Ishikawa (cell line): ENCODE results near the gene PPP1R3D.

Source experiments
- CREB1 ChIP-seq: IDR thresholded peaks from 2 replicates; pipeline ENCODE4 v1.6.1; 2012; ENCODE audit warnings: low read depth
- EGR1 ChIP-seq: IDR thresholded peaks from 2 replicates; pipeline ENCODE4 v1.6.1; 2012
- EP300 ChIP-seq: IDR thresholded peaks from 2 replicates; pipeline ENCODE4 v1.6.1; 2012; ENCODE audit warnings: borderline replicate concordance
- YY1 ChIP-seq: IDR thresholded peaks from 2 replicates; pipeline ENCODE4 v1.6.1; 2012; ENCODE audit warnings: low read depth
- TF ChIP-seq, protein P1 (sequence below): IDR thresholded peaks from 2 replicates; pipeline ENCODE4 v1.6.1; 2012; ENCODE audit warnings: low read depth, mild to moderate bottlenecking
- TF ChIP-seq, protein P2 (sequence below): IDR thresholded peaks from 2 replicates; pipeline ENCODE4 v1.6.1; 2012

DNA sequence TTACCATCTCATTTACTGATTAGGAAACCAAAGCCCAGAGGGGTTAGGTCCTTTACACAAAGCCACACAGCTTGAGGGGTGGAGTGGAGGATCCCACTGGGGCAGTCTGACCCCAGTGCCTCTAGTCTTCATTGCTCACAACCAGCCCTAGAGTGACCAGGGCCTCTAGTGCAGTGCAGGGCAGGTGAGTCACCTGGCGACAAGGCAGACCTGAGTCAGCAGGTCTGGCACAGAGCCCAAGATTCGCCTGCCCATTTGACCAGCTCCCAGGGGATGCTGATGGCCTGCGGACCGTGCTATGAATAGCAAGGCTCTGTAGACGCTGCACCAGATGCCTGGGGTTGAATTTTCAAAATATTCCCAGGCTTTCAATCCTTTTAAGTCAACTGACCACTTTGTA lies 48.0 kb upstream of the PPP1R3D start:
- TF ChIP-seq EP300 (no peak), CREB1 (no peak), YY1 (no peak), EGR1 (no peak)
- TF ChIP-seq, protein P1, sequence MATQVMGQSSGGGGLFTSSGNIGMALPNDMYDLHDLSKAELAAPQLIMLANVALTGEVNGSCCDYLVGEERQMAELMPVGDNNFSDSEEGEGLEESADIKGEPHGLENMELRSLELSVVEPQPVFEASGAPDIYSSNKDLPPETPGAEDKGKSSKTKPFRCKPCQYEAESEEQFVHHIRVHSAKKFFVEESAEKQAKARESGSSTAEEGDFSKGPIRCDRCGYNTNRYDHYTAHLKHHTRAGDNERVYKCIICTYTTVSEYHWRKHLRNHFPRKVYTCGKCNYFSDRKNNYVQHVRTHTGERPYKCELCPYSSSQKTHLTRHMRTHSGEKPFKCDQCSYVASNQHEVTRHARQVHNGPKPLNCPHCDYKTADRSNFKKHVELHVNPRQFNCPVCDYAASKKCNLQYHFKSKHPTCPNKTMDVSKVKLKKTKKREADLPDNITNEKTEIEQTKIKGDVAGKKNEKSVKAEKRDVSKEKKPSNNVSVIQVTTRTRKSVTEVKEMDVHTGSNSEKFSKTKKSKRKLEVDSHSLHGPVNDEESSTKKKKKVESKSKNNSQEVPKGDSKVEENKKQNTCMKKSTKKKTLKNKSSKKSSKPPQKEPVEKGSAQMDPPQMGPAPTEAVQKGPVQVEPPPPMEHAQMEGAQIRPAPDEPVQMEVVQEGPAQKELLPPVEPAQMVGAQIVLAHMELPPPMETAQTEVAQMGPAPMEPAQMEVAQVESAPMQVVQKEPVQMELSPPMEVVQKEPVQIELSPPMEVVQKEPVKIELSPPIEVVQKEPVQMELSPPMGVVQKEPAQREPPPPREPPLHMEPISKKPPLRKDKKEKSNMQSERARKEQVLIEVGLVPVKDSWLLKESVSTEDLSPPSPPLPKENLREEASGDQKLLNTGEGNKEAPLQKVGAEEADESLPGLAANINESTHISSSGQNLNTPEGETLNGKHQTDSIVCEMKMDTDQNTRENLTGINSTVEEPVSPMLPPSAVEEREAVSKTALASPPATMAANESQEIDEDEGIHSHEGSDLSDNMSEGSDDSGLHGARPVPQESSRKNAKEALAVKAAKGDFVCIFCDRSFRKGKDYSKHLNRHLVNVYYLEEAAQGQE: no peak
- TF ChIP-seq, protein P2, sequence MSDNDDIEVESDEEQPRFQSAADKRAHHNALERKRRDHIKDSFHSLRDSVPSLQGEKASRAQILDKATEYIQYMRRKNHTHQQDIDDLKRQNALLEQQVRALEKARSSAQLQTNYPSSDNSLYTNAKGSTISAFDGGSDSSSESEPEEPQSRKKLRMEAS: no peak
